ENCODE results near the gene PIAS4. TPM values are rescaled to one million over a fixed set of nuclear protein-coding genes. Genes with fewer than 3 reads are reported as not detected.
A peak's percentile ranks its signal among the peaks of the same experiment; 100 is the strongest.

The PIAS4 gene
- total RNA-seq, 2 donors from 2014 or later = 12.7 to 17.1 TPM

DNA sequence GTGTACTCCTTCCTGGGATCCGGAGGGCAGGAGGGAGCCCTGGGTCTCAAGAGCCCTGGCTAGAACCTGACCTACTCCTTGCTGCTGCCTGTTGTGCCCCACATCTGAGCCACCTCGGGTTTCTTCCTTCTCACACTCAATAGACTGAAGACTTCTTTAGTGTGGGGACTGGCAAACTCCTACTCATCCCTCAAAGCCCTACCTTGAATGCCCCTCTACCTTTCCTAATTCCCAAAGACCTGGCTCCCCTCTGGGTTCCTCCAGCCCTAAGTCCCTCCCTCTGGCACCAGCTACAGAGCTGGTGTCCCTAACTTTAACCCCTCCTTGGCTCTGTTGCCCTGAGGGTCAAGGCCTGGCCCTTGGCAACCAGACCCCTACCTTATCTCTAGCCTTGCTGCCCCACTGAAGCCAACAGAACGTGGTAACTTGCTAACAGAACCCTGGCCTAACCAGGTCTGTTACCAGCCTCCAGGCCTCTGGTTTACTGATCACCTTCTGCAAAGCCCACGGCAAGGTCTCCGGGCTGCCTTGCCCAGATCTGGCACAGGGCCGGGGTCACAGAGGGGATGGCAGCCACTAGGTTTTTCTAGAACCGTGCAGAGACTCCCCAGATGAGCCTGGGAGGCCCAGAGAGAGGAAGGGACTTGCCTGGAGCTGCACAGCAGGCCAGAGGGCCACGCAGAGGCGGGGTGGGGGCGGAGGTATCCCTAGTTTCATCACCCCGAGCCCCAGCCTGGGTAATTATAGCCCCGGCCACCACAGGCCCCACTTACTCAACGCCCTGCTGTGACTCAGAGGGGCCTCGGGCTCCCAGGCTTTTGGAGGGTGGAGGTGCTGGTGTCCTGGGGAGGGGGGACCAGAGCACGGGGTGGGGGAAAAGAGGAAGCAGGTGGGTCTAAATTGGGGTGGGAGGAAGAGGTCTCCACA lies 43.9 kb downstream of the PIAS4 start:
- Histone ChIP-seq H3K27ac (peak overlapping the region; percentile 62 to 83 (median 78)), H3K36me3 (replicated peaks in 1 of 2; ENCODE audit: insufficient read depth in 1 of 2, low read depth in 2 of 2) (peaks cover 0 to 14% of the 10 kb centered on the region in 2 donors), H3K9me3 (no peaks in the 10 kb centered on the region), H3K4me3 (no peak overlapping the region), H3K27me3 (no peaks in the 10 kb centered on the region), H3K4me1 (peaks cover 31% of the 10 kb centered on the region)
- peak in 1 of 4 donors; percentile 38 for DNase-seq
- intact Hi-C loops (cut with DNase I) = no loop called here
- no peak for TF ChIP-seq POLR2A (IDR thresholded peaks at IDR 0.05)
- TF ChIP-seq, protein P1, sequence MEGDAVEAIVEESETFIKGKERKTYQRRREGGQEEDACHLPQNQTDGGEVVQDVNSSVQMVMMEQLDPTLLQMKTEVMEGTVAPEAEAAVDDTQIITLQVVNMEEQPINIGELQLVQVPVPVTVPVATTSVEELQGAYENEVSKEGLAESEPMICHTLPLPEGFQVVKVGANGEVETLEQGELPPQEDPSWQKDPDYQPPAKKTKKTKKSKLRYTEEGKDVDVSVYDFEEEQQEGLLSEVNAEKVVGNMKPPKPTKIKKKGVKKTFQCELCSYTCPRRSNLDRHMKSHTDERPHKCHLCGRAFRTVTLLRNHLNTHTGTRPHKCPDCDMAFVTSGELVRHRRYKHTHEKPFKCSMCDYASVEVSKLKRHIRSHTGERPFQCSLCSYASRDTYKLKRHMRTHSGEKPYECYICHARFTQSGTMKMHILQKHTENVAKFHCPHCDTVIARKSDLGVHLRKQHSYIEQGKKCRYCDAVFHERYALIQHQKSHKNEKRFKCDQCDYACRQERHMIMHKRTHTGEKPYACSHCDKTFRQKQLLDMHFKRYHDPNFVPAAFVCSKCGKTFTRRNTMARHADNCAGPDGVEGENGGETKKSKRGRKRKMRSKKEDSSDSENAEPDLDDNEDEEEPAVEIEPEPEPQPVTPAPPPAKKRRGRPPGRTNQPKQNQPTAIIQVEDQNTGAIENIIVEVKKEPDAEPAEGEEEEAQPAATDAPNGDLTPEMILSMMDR (IDR thresholded peaks at IDR 0.05) = no peak
- WGBS, 2 donors = 79 to 85% methylated on average over 10 to 15 of the region's 15 CpGs
- ATAC-seq = no peak

DNA sequence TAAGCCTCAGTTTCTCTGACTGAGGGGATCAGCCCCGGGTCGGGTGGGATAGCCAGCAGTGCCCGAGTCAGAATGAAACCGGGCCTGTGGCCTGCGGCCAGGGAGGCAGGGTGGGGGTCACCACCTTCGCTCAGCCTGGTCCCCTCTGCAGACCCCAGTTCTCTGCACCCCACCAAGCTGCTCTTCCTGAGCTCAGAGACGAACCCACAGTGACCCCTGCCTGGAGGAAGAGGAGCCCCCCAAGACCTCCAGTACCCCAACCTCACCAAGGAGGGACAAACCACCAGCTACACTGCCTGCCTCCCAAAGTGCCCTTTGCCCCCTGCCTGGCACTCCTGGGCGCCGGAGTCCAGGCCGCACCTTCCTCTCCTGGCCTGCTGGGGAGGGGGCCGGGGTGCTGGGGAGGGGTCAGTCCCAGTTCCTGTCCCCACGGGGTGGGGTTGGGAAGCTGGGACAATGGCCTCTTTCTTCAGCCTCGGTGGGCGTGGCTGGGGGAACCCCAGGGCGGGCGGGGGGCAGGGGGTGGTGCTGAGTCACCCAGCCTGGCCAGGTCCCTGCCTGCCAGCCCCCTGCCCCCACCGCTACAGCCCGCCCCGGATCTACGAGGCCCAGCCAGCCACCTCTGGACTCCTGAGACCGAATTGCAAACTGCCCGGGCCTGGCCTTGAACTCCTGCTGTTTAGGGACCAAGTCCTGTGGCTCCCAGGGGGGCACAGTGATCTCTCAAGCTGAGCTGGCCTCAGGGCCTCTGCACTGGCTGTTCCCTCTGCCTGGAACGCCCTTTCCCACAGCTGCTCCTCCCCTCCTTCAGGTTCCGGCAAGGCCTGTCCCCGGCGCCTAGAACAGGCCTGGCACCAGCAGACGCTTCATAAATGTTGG lies 44.8 kb downstream of the PIAS4 start:
- Histone ChIP-seq H3K27ac (peak overlapping the region; percentile 62 to 83 (median 78)), H3K9me3 (no peaks in the 10 kb centered on the region), H3K4me3 (no peak overlapping the region), H3K36me3 (replicated peaks in 1 of 2; ENCODE audit: insufficient read depth in 1 of 2, low read depth in 2 of 2) (peaks cover 0 to 13% of the 10 kb centered on the region in 2 donors), H3K4me1 (peaks cover 31% of the 10 kb centered on the region), H3K27me3 (no peaks in the 10 kb centered on the region)
- intact Hi-C loops (cut with DNase I) = no loop called here
- peak; percentile 81 for ATAC-seq
- peak; percentile 68 to 83 (median 78) for DNase-seq
- no peak for TF ChIP-seq POLR2A (IDR thresholded peaks at IDR 0.05)
- TF ChIP-seq, protein P1 (IDR thresholded peaks at IDR 0.05) = no peak
- 41 to 58% methylated on average over 6 to 23 of the region's 27 CpGs for WGBS, 2 donors

DNA sequence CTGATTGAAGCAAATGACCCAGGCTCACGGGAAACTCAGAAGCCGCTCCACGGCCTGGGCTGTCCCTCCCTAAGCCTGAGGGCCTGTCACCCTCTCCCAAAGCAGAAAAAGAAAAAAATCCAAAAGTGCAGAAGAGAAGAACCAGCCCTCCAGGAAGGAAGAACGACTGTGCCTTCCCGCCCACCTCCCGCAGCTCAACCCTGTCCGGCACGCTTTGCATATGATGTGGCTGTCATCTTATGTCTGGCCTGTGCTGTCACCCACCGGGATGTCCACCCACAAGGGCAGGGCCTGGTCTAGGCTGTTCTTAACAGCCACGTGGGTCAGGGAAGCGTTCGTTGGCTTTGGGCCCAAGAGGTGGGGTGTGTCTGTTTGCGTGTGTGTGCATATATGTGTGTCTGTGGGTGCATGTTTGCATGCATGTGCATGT lies 45.5 kb downstream of the PIAS4 start:
- TF ChIP-seq, protein P1 (IDR thresholded peaks at IDR 0.05) = no peak
- TF ChIP-seq POLR2A (IDR thresholded peaks at IDR 0.05) = no peak
- Histone ChIP-seq H3K4me3 (no peak overlapping the region), H3K4me1 (peaks cover 35% of the 10 kb centered on the region), H3K27me3 (no peaks in the 10 kb centered on the region), H3K9me3 (no peaks in the 10 kb centered on the region), H3K27ac (peak overlapping the region; percentile 62 to 83 (median 78)), H3K36me3 (replicated peaks in 1 of 2; ENCODE audit: insufficient read depth in 1 of 2, low read depth in 2 of 2) (peaks cover 0 to 12% of the 10 kb centered on the region in 2 donors)
- no peak for ATAC-seq
- peak in 1 of 4 donors; percentile 25 for DNase-seq
- WGBS, 2 donors = 37 to 47% methylated on average over 10 to 13 of the region's 13 CpGs
- intact Hi-C loops (cut with DNase I) = no loop called here

DNA sequence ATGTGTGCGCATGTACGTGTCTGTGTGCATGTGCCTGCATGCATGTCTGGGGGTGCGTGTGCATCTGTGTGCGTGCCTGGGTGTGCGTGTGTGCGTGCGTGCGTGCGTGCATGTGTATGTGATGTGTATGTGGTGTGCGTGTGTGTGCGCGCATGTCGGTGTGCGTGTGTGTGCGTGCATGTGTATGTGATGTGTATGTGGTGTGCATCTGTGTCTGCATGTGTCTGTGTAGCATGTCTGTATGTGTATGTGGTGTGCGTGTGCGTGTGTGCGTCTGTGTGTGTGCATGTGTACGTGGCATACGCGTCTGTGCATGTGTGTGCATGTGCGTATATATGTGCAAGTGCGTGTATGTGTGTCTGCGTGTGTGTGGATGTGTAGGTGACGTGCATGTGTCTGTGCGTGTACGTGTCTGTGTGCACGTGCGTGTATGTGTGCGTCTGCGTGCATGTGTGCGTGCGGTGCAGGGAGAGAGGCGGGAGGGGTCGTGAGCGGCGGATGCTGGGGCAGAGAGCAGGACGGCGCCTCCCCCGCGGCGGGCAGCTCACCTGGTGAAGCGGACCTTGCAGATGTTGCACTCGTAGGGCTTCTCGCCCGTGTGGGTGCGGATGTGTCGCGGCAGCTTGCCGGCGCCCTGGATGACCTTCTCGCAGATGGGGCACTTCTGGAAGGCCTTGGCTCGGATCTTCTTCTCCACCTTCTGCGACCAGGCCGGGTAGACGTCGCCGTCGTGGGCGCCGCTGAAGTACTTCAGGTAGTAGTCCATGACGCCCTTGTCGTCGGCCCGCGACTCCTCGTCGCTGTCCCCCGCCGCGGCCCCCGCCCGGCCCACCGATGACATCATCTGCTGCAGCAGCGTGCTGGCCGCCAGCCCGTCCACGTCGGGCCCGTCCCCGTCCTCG lies 46.1 kb downstream of the PIAS4 start:
- Histone ChIP-seq H3K4me1 (peaks cover 41% of the 10 kb centered on the region), H3K27me3 (no peaks in the 10 kb centered on the region), H3K4me3 (no peak overlapping the region), H3K27ac (peak overlapping the region in 2 of 4 donors; percentile 78 to 83), H3K9me3 (no peaks in the 10 kb centered on the region), H3K36me3 (replicated peaks in 1 of 2; ENCODE audit: insufficient read depth in 1 of 2, low read depth in 2 of 2) (peaks cover 0 to 12% of the 10 kb centered on the region in 2 donors)
- WGBS, 2 donors = 88% methylated on average over 66 to 82 of the region's 82 CpGs
- intact Hi-C loops (cut with DNase I) = no loop called here
- ATAC-seq (no peak), DNase-seq (no peak)
- TF ChIP-seq, protein P1 (IDR thresholded peaks at IDR 0.05) = no peak
- no peak for TF ChIP-seq POLR2A (IDR thresholded peaks at IDR 0.05)

Data from body of pancreas (tissue), 4 donors.